Coronary artery (tissue), 2 donors: ENCODE results near the gene FLRT3.

Source experiments
- DNase-seq: peaks from one replicate; pipeline ENCODE4 v3.0.0-alpha.2; 2017; ENCODE audit warnings: low spot score
- H3K27ac ChIP-seq, 2 donors: fragments of 200-600 bp; sonication (generic); one replicate each; pipeline ENCODE4 v1.5.1; 2016 to 2019
- H3K4me3 ChIP-seq: fragments of 200-600 bp; sonication (generic); 2 replicates; pipeline ENCODE4 v1.5.1; 2016; ENCODE audit warnings: mild to moderate bottlenecking, moderate library complexity
- TF ChIP-seq, protein P1 (sequence below): fragments of 200-600 bp; sonication (generic); IDR thresholded peaks from one replicate; pipeline ENCODE4 v1.5.1; 2019; ENCODE audit warnings: antibody characterized with exemption

The FLRT3 gene

DNA sequence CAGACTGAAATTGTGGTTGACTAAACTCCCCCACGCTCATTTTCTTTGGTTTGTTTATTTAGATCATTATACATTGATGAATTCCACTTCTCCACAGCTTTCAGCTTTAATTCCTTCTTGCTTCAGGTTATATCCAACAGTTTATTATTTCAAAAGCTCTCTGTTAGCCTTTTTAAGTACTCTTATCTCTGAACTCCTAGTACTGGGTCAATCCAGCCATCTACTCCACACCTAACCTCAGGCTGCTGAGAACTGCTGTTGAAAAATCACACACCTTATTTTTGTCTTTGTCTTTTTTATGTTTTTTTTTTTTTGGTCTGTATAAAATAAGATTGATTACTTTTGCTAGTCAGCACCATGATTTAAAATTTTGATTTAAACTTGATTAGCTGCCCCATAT, 32.9 kb downstream of the FLRT3 start:
- Histone ChIP-seq H3K27ac (no peak overlapping the region), H3K4me3 (no peak overlapping the region)
- TF ChIP-seq, protein P1, sequence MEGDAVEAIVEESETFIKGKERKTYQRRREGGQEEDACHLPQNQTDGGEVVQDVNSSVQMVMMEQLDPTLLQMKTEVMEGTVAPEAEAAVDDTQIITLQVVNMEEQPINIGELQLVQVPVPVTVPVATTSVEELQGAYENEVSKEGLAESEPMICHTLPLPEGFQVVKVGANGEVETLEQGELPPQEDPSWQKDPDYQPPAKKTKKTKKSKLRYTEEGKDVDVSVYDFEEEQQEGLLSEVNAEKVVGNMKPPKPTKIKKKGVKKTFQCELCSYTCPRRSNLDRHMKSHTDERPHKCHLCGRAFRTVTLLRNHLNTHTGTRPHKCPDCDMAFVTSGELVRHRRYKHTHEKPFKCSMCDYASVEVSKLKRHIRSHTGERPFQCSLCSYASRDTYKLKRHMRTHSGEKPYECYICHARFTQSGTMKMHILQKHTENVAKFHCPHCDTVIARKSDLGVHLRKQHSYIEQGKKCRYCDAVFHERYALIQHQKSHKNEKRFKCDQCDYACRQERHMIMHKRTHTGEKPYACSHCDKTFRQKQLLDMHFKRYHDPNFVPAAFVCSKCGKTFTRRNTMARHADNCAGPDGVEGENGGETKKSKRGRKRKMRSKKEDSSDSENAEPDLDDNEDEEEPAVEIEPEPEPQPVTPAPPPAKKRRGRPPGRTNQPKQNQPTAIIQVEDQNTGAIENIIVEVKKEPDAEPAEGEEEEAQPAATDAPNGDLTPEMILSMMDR, result no peak
- no peak for DNase-seq

DNA sequence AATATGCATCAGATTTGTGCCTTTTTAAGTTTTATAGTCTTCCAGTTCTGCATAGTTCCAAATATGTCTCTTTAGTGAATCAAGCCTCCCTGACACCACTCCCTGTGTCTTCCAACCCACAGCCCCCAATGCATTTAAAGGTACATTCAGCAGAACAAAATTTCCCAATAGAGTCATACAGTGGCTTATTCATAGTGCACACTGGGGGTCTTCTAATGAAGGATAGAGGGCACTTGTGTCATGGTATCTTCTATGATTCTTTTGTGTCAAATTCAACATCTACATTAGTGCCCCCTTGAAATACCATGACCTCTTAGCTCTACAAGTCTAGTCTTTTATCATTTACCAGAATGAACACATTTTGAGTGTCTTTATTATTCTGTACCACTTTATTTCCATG, 33.8 kb downstream of the FLRT3 start:
- TF ChIP-seq, protein P1, result no peak
- Histone ChIP-seq H3K27ac (no peak overlapping the region), H3K4me3 (no peak overlapping the region)
- DNase-seq, result no peak

DNA sequence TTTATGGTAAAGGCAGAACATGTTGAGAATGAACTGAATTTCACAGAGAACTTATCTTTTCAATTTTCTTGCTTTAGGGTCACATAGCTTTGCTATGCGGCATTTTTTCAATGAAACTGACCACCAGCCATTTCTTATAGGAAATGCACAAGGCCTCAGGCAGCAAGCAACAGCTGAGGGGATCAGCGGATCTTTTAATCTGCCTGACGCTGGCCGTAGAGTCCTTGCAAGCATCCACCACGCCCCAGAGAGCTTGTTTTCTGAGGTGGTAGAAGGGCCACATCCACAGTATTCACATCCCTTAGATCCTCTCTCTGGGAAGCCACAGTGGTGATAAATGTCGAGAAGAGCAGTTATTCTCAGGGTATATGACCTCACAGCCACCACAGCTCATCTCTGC, 34.3 kb downstream of the FLRT3 start:
- H3K4me3 ChIP-seq, result no peak overlapping the region
- no peak for DNase-seq
- no peak overlapping the region for H3K27ac ChIP-seq
- TF ChIP-seq, protein P1, result no peak

DNA sequence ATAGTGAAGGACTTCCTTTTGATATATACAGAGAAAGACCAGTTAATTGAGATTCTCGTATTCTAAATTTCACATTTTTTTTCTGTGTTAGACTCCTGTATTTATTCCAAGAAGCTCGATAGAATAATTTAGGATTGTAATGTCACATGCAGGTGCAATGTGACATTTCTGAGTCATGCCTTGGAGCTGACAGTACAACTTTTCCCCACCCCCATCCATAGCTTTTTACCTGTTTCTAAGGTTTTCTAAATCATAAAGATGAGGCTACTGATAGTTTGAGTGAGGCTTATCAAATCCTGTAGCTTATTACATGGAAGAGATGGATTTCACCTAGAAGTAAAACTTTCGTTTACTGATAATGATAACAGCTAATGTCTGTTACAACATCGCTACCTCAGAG, 37.6 kb downstream of the FLRT3 start:
- Histone ChIP-seq H3K27ac (no peak overlapping the region), H3K4me3 (no peak overlapping the region)
- TF ChIP-seq, protein P1, result no peak
- no peak for DNase-seq

DNA sequence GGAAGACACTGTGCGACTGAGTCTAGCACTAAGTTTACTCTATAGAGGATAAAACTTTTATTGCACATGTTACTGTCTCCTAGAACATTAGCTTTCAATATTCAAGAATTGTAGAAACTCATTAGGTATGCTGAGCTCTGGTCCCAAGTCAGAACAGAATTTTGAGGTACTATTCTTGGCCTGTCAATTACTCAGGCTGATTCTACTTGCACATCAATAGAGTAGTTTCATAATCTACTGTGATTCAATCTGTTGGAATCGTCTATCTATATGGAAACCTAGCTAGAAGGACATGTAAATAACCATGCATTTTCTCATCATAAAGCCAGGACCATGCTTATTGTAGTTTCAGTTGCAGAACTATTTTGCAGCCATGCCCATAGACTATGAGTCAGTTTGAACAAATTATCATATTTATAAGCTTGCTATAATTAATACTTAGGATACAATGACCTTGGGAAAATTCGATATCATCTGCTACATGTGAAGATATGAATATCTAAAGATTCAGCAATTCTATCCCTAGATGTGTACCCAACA, 41.6 kb downstream of the FLRT3 start:
- no peak for DNase-seq
- TF ChIP-seq, protein P1, result no peak
- Histone ChIP-seq H3K4me3 (no peak overlapping the region), H3K27ac (no peak overlapping the region)

DNA sequence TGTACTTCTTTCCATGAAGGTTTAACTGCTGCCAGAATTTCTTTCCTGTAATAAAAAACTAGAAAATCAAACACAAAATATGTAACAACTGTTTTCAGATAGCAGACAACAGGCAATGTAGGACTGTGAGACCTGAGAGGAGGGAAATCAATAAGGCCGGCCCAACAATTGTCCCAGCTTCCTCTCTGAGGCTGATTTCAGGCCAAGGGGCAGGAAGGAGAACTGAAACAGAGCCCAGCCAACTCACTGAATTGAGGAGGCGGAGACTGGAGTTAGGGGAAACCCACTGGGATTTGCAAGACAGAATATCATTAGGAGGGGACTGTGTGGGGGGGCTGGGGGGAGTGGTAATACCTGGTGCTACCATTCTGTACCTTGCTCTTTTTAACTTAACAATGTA, 42.2 kb downstream of the FLRT3 start:
- DNase-seq, result no peak
- TF ChIP-seq, protein P1, result no peak
- Histone ChIP-seq H3K27ac (no peak overlapping the region), H3K4me3 (no peak overlapping the region)

DNA sequence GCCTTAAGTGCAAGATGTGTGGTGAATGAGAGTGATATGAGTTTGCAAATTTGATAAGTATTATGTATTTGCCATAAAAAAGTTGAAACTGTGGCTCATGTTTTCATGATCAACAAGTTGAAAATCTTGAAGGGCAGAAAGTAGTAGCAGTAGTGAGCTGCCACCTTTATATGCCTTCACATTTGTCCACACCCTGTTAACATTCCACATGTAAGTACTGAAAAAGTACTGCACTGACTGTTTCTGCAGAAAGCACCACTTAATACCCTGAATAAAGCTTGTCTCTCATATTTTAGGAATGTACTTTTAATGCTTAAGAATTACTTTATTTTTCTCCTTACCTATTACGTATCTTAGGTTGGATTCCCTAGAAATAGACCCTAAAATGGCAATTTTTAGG, 45.9 kb downstream of the FLRT3 start:
- Histone ChIP-seq H3K4me3 (no peak overlapping the region), H3K27ac (no peak overlapping the region)
- TF ChIP-seq, protein P1, result no peak
- no peak for DNase-seq
